ENCODE results near the gene RSBN1.

GRCh38 chr1:113759333-113760101 lies 52.8 kb downstream of the RSBN1 start, which contains the start of gene PHTF1:
- TF ChIP-seq, protein P1, sequence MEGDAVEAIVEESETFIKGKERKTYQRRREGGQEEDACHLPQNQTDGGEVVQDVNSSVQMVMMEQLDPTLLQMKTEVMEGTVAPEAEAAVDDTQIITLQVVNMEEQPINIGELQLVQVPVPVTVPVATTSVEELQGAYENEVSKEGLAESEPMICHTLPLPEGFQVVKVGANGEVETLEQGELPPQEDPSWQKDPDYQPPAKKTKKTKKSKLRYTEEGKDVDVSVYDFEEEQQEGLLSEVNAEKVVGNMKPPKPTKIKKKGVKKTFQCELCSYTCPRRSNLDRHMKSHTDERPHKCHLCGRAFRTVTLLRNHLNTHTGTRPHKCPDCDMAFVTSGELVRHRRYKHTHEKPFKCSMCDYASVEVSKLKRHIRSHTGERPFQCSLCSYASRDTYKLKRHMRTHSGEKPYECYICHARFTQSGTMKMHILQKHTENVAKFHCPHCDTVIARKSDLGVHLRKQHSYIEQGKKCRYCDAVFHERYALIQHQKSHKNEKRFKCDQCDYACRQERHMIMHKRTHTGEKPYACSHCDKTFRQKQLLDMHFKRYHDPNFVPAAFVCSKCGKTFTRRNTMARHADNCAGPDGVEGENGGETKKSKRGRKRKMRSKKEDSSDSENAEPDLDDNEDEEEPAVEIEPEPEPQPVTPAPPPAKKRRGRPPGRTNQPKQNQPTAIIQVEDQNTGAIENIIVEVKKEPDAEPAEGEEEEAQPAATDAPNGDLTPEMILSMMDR (IDR thresholded peaks at IDR 0.05), result no peak
- TF ChIP-seq POLR2AphosphoS5 (IDR thresholded peaks at IDR 0.05; ENCODE audit: low read depth, low read length), result peak; percentile 55
